Measurements from ENCODE around the gene LPCAT2.
A peak's percentile ranks its signal among the peaks of the same experiment; 100 is the strongest.

Gene LPCAT2

DNA sequence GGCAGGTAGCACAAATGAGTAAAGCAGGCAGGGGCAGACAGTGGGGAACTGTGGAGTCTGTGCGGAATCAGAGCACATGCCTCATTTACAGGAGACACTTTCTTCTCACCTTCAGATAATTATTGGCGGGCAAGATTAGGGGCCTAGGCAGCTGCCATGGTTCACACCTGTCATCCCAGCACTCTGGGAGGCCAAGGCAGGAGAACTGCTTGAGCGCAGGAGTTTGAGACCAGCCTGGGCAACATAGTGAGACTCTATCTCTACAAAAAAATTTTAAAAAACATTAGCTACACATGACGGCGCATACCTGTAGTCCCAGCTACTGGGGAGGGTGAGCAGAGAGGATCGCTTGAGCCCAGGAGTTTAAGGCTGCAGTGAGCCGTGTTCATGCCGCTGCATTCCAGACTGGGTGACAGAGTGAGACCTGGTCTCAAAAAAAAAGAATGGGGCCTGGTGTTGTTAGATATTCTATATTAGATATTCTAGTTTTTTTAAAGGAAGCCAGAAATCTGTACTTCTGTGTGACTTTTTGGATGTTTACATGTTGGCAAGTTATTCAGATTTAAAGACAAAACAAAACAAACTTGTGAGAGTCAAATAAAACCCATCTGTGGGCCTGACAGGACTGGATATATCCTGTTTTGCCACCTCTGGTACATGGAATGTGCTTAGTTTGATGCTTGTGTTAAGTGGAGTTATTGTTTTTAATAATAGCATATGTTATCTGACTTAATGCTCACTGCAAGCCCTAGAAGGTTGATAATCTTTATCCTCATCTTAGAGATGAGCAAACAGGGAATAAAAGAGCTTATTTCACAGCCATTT lies 4.9 kb upstream of the LPCAT2 start:
- Histone ChIP-seq H3K27me3 (ENCODE audit: control insufficient read depth, insufficient read depth, low read length) (no peaks in the 10 kb centered on the region), H3K79me2 (no peaks in the 10 kb centered on the region), H3K9ac (no peak overlapping the region), H3K9me3 (ENCODE audit: control insufficient read depth, low read length) (no peaks in the 10 kb centered on the region), H3K4me1 (peaks cover 32% of the 10 kb centered on the region), H2AFZ (peak overlapping the region; percentile 74), H3K4me2 (ENCODE audit: low read length) (no peak overlapping the region), H3K4me3 (ENCODE audit: low read depth, low read length) (no peak overlapping the region), H3K27ac (no peak overlapping the region), H3K36me3 (ENCODE audit: control insufficient read depth, insufficient read depth, low read length) (no peaks in the 10 kb centered on the region)
- TF ChIP-seq, protein P1, sequence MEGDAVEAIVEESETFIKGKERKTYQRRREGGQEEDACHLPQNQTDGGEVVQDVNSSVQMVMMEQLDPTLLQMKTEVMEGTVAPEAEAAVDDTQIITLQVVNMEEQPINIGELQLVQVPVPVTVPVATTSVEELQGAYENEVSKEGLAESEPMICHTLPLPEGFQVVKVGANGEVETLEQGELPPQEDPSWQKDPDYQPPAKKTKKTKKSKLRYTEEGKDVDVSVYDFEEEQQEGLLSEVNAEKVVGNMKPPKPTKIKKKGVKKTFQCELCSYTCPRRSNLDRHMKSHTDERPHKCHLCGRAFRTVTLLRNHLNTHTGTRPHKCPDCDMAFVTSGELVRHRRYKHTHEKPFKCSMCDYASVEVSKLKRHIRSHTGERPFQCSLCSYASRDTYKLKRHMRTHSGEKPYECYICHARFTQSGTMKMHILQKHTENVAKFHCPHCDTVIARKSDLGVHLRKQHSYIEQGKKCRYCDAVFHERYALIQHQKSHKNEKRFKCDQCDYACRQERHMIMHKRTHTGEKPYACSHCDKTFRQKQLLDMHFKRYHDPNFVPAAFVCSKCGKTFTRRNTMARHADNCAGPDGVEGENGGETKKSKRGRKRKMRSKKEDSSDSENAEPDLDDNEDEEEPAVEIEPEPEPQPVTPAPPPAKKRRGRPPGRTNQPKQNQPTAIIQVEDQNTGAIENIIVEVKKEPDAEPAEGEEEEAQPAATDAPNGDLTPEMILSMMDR (IDR thresholded peaks at IDR 0.05), result no peak

DNA sequence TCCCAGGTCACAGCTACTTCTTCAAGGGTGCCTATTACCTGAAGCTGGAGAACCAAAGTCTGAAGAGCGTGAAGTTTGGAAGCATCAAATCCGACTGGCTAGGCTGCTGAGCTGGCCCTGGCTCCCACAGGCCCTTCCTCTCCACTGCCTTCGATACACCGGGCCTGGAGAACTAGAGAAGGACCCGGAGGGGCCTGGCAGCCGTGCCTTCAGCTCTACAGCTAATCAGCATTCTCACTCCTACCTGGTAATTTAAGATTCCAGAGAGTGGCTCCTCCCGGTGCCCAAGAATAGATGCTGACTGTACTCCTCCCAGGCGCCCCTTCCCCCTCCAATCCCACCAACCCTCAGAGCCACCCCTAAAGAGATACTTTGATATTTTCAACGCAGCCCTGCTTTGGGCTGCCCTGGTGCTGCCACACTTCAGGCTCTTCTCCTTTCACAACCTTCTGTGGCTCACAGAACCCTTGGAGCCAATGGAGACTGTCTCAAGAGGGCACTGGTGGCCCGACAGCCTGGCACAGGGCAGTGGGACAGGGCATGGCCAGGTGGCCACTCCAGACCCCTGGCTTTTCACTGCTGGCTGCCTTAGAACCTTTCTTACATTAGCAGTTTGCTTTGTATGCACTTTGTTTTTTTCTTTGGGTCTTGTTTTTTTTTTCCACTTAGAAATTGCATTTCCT lies 3.4 kb upstream of the LPCAT2 start:
- TF ChIP-seq, protein P1 (IDR thresholded peaks at IDR 0.05), result no peak
- no peak overlapping the region for H3K4me3 ChIP-seq (ENCODE audit: low read depth, low read length)
- peaks cover 23% of the 10 kb centered on the region for H3K4me1 ChIP-seq
- H3K4me2 ChIP-seq (ENCODE audit: low read length), result no peak overlapping the region
- no peak overlapping the region for H3K9ac ChIP-seq
- no peak overlapping the region for H3K27ac ChIP-seq
- H3K9me3 ChIP-seq (ENCODE audit: control insufficient read depth, low read length), result no peaks in the 10 kb centered on the region
- H3K27me3 ChIP-seq (ENCODE audit: control insufficient read depth, insufficient read depth, low read length), result no peaks in the 10 kb centered on the region
- no peaks in the 10 kb centered on the region for H3K36me3 ChIP-seq (ENCODE audit: control insufficient read depth, insufficient read depth, low read length)
- H2AFZ ChIP-seq, result no peak overlapping the region
- H3K79me2 ChIP-seq, result no peaks in the 10 kb centered on the region

DNA sequence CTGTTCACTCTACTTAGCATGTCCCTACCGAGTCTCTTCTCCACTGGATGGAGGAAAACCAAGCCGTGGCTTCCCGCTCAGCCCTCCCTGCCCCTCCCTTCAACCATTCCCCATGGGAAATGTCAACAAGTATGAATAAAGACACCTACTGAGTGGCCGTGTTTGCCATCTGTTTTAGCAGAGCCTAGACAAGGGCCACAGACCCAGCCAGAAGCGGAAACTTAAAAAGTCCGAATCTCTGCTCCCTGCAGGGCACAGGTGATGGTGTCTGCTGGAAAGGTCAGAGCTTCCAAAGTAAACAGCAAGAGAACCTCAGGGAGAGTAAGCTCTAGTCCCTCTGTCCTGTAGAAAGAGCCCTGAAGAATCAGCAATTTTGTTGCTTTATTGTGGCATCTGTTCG lies 2.8 kb upstream of the LPCAT2 start:
- Histone ChIP-seq H3K9ac (no peak overlapping the region), H3K79me2 (no peaks in the 10 kb centered on the region), H3K36me3 (ENCODE audit: control insufficient read depth, insufficient read depth, low read length) (no peaks in the 10 kb centered on the region), H3K27me3 (ENCODE audit: control insufficient read depth, insufficient read depth, low read length) (no peaks in the 10 kb centered on the region), H3K4me2 (ENCODE audit: low read length) (no peak overlapping the region), H3K4me3 (ENCODE audit: low read depth, low read length) (no peak overlapping the region), H3K27ac (no peak overlapping the region), H2AFZ (no peak overlapping the region), H3K4me1 (peaks cover 16% of the 10 kb centered on the region), H3K9me3 (ENCODE audit: control insufficient read depth, low read length) (no peaks in the 10 kb centered on the region)
- TF ChIP-seq, protein P1 (IDR thresholded peaks at IDR 0.05), result no peak

DNA sequence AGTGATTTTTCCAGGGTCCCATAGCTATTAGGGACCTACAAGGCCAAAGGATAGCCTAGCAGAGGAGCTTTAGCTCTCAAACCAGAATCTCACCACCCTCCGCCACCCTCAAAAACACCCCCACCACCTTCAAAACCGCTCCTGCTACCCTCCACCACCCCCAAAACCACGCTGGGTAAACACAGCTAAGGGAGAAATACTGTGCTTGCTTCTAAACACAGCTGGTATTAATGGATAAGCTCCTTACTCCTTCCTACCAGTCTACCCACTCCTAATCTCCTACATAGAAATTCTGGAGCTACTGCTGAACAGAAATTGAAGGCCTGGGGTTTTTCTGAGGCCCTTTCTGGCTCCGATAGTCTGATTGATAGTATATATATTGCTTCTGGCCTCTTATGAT lies 2.2 kb upstream of the LPCAT2 start:
- Histone ChIP-seq H3K36me3 (ENCODE audit: control insufficient read depth, insufficient read depth, low read length) (no peaks in the 10 kb centered on the region), H3K4me2 (ENCODE audit: low read length) (no peak overlapping the region), H3K9me3 (ENCODE audit: control insufficient read depth, low read length) (no peaks in the 10 kb centered on the region), H2AFZ (no peak overlapping the region), H3K27ac (no peak overlapping the region), H3K9ac (no peak overlapping the region), H3K4me3 (ENCODE audit: low read depth, low read length) (no peak overlapping the region), H3K4me1 (peaks cover 14% of the 10 kb centered on the region), H3K79me2 (no peaks in the 10 kb centered on the region), H3K27me3 (ENCODE audit: control insufficient read depth, insufficient read depth, low read length) (no peaks in the 10 kb centered on the region)
- TF ChIP-seq, protein P1 (IDR thresholded peaks at IDR 0.05), result no peak
